ENCODE results near the gene TAF15.

TAF15 gene

DNA sequence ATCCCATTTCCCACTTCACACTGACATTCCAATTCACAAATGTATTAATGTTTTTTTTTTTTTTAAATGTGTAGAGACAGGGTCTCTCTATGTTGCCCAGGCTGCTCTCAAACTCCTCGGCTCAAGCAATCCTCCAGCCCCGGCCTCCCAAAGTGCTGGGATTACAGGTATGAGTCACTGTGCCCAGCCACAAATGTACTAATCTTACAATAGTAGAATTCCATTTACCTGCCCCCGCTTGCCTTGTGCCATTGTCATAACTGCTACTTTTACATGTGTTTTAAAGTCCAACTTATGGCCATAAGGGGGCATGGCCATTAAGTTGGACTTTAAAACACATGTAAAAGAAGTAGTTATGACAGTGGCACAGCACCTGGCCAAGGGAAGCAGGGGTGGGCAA, 18.4 kb upstream of the TAF15 start:
- H3K4me3 ChIP-seq (ENCODE audit: low read length), result no peak overlapping the region
- no peaks in the 10 kb centered on the region for H3K4me1 ChIP-seq (ENCODE audit: control insufficient read depth, low read depth, low read length)
- no peak overlapping the region for H3K27ac ChIP-seq (ENCODE audit: low read length)
- no peak overlapping the region for H3K9ac ChIP-seq (ENCODE audit: low read length)
- no peaks in the 10 kb centered on the region for H3K36me3 ChIP-seq (ENCODE audit: control insufficient read depth, low read depth, low read length)
- no peaks in the 10 kb centered on the region for H3K9me3 ChIP-seq (ENCODE audit: control insufficient read depth, low read depth, low read length)
- H3K27me3 ChIP-seq (ENCODE audit: control insufficient read depth, insufficient read depth, low read length), result peaks cover 48% of the 10 kb centered on the region

GRCh38 chr17:35791681-35792350, 17.5 kb upstream of the TAF15 start:
- no peaks in the 10 kb centered on the region for H3K4me1 ChIP-seq (ENCODE audit: control insufficient read depth, low read depth, low read length)
- H3K9me3 ChIP-seq (ENCODE audit: control insufficient read depth, low read depth, low read length), result no peaks in the 10 kb centered on the region
- no peak overlapping the region for H3K27ac ChIP-seq (ENCODE audit: low read length)
- H3K9ac ChIP-seq (ENCODE audit: low read length), result no peak overlapping the region
- peaks cover 57% of the 10 kb centered on the region for H3K27me3 ChIP-seq (ENCODE audit: control insufficient read depth, insufficient read depth, low read length)
- no peak overlapping the region for H3K4me3 ChIP-seq (ENCODE audit: low read length)
- no peaks in the 10 kb centered on the region for H3K36me3 ChIP-seq (ENCODE audit: control insufficient read depth, low read depth, low read length)

DNA sequence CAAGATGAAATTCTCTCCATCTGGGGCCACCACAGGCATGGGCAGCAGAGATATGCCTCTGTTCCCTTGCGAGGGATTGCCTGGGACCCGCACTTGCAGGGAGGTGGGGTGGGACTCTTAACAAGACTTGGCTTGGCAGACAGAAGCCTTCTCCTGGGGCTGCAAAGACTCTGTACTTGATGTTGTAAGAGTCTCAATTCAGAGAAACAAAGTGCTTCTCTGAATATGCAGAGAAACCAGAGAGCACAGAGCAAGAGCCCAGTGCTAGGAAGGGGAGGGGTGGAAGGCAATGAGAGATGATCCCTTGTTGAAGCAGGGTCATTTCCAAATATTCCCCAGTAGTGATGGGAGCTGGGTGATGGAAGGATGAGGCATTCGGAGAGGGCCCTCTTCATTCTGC, 16.0 kb upstream of the TAF15 start:
- H3K4me3 ChIP-seq (ENCODE audit: low read length), result no peak overlapping the region
- H3K9me3 ChIP-seq (ENCODE audit: control insufficient read depth, low read depth, low read length), result no peaks in the 10 kb centered on the region
- H3K27me3 ChIP-seq (ENCODE audit: control insufficient read depth, insufficient read depth, low read length), result peaks cover 72% of the 10 kb centered on the region
- no peak overlapping the region for H3K9ac ChIP-seq (ENCODE audit: low read length)
- no peak overlapping the region for H3K27ac ChIP-seq (ENCODE audit: low read length)
- H3K4me1 ChIP-seq (ENCODE audit: control insufficient read depth, low read depth, low read length), result no peaks in the 10 kb centered on the region
- no peaks in the 10 kb centered on the region for H3K36me3 ChIP-seq (ENCODE audit: control insufficient read depth, low read depth, low read length)

GRCh38 chr17:35795007-35795870, 14.0 kb upstream of the TAF15 start, which contains the start of gene MMP28:
TSS of gene MMP28 (minus strand) at chr17:35795641. CDS start at chr17:35795377, 264 bp downstream.
- Histone ChIP-seq H3K27ac (ENCODE audit: low read length) (no peak within 1 kb of the TSS), H3K4me3 (ENCODE audit: low read length) (peak within 1 kb of the TSS; percentile 54), H3K9me3 (ENCODE audit: control insufficient read depth, low read depth, low read length) (no peaks in the 10 kb centered on the region), H3K4me1 (ENCODE audit: control insufficient read depth, low read depth, low read length) (no peaks in the 10 kb centered on the region), H3K27me3 (ENCODE audit: control insufficient read depth, insufficient read depth, low read length) (peaks cover 75% of the 10 kb centered on the region), H3K36me3 (ENCODE audit: control insufficient read depth, low read depth, low read length) (no peaks in the 10 kb centered on the region), H3K9ac (ENCODE audit: low read length) (no peak within 1 kb of the TSS)

DNA sequence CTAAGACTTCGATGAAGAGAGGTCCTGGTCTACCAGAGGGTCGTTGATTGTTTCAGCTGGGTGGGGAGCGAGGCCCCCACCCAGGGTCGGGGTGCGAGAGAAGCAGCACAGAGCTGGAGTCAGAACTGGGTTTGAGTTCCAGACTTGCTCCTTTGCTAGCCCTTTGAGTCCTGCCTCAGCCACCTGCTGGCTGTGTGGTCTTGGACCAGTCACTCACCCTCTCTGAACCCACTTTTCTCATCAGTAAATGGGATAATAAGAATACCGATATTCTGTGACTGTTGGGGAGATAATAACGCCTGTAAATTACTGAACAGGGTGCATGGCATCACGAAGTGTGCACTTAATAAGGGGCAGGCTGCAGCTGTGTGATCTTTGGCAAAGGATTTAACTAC, 13.4 kb upstream of the TAF15 start:
- Histone ChIP-seq H3K9ac (ENCODE audit: low read length) (no peak overlapping the region), H3K4me1 (ENCODE audit: control insufficient read depth, low read depth, low read length) (no peaks in the 10 kb centered on the region), H3K9me3 (ENCODE audit: control insufficient read depth, low read depth, low read length) (no peaks in the 10 kb centered on the region)

GRCh38 chr17:35796942-35797341, 12.3 kb upstream of the TAF15 start:
- H3K4me1 ChIP-seq (ENCODE audit: control insufficient read depth, low read depth, low read length), result no peaks in the 10 kb centered on the region
- no peaks in the 10 kb centered on the region for H3K36me3 ChIP-seq (ENCODE audit: control insufficient read depth, low read depth, low read length)
- H3K27me3 ChIP-seq (ENCODE audit: control insufficient read depth, insufficient read depth, low read length), result peaks cover 67% of the 10 kb centered on the region

More for the DNA sequence above, 13.4 kb upstream of the TAF15 start:
- Histone ChIP-seq H3K4me3 (ENCODE audit: low read length) (peak overlapping the region; percentile 54), H3K27me3 (ENCODE audit: control insufficient read depth, insufficient read depth, low read length) (peaks cover 75% of the 10 kb centered on the region), H3K27ac (ENCODE audit: low read length) (no peak overlapping the region), H3K36me3 (ENCODE audit: control insufficient read depth, low read depth, low read length) (no peaks in the 10 kb centered on the region)

DNA sequence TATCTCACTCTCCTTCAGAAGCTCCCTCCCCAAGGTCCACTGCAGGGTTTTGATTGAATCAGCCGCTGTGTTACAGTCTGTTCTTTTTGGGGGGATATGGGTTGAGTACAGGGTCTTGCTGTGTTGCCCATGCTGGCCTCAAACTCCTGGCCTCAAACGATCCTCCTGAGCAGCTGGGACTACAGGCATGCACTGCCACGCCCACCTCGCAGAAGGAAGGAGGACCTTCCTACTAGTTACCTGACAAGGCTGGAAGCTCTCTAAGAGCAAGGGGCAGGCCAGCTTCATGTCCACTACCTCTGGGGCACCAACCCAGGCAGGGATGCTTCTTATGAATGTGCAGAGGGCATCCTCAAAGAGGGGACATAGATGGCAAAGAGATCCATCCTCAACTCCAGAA, 11.9 kb upstream of the TAF15 start:
- Histone ChIP-seq H3K27me3 (ENCODE audit: control insufficient read depth, insufficient read depth, low read length) (peaks cover 62% of the 10 kb centered on the region), H3K9me3 (ENCODE audit: control insufficient read depth, low read depth, low read length) (no peaks in the 10 kb centered on the region), H3K4me3 (ENCODE audit: low read length) (no peak overlapping the region), H3K36me3 (ENCODE audit: control insufficient read depth, low read depth, low read length) (no peaks in the 10 kb centered on the region), H3K9ac (ENCODE audit: low read length) (no peak overlapping the region), H3K4me1 (ENCODE audit: control insufficient read depth, low read depth, low read length) (no peaks in the 10 kb centered on the region), H3K27ac (ENCODE audit: low read length) (no peak overlapping the region)

More at GRCh38 chr17:35796942-35797341, 12.3 kb upstream of the TAF15 start:
- Histone ChIP-seq H3K27ac (ENCODE audit: low read length) (no peak overlapping the region), H3K9ac (ENCODE audit: low read length) (no peak overlapping the region), H3K4me3 (ENCODE audit: low read length) (no peak overlapping the region), H3K9me3 (ENCODE audit: control insufficient read depth, low read depth, low read length) (no peaks in the 10 kb centered on the region)

DNA sequence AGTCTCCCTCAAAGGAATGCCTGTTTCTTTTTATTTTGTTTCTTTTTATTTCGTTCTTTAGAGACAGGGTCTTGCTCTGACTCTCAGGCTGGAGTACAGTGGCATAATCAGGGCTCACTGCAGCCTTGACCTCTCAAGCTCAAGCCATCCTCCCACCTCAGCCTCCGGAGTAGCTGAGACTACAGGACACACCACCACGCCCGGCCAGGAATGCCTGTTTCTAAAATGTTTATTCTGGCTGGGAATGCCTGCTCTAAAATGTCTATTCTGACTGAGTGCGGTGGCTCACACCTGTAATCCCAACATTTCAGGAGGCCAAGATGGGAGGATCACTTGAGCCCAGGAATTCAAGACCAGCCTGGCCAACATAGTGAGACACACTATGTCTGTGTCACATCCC, 11.4 kb upstream of the TAF15 start:
- Histone ChIP-seq H3K4me3 (ENCODE audit: low read length) (no peak overlapping the region), H3K9ac (ENCODE audit: low read length) (no peak overlapping the region), H3K36me3 (ENCODE audit: control insufficient read depth, low read depth, low read length) (no peaks in the 10 kb centered on the region), H3K9me3 (ENCODE audit: control insufficient read depth, low read depth, low read length) (no peaks in the 10 kb centered on the region), H3K27me3 (ENCODE audit: control insufficient read depth, insufficient read depth, low read length) (peaks cover 57% of the 10 kb centered on the region), H3K4me1 (ENCODE audit: control insufficient read depth, low read depth, low read length) (no peaks in the 10 kb centered on the region), H3K27ac (ENCODE audit: low read length) (no peak overlapping the region)

DNA sequence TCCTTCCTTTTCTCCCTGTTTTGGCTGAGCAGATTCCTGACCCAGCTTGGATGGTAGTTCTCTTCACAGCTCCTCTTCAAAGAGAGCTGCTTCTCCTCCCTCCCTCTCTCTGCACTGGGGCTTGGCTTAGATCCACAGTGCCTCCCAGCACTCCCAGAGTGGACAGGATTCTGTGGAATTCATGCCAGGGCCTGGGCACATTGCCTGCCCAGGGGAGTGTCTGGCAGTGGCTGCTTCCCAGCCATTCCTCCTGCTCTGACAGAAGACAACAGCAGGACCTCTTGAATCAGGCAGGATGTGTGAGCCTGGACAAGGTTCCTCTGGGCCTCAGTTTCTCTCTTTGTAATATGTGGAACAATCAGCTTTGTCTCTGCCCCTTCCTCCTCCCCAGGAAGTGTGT, 9.3 kb upstream of the TAF15 start:
- no peaks in the 10 kb centered on the region for H3K9me3 ChIP-seq (ENCODE audit: control insufficient read depth, low read depth, low read length)
- no peak overlapping the region for H3K9ac ChIP-seq (ENCODE audit: low read length)
- H3K4me1 ChIP-seq (ENCODE audit: control insufficient read depth, low read depth, low read length), result no peaks in the 10 kb centered on the region
- H3K4me3 ChIP-seq (ENCODE audit: low read length), result no peak overlapping the region
- H3K36me3 ChIP-seq (ENCODE audit: control insufficient read depth, low read depth, low read length), result no peaks in the 10 kb centered on the region
- no peak overlapping the region for H3K27ac ChIP-seq (ENCODE audit: low read length)
- peaks cover 37% of the 10 kb centered on the region for H3K27me3 ChIP-seq (ENCODE audit: control insufficient read depth, insufficient read depth, low read length)

- H3K36me3 ChIP-seq (ENCODE audit: control insufficient read depth, low read depth, low read length), result no peaks in the 10 kb centered on the region
- H3K27ac ChIP-seq (ENCODE audit: low read length), result no peak overlapping the region
- no peak overlapping the region for H3K4me3 ChIP-seq (ENCODE audit: low read length)
- no peaks in the 10 kb centered on the region for H3K9me3 ChIP-seq (ENCODE audit: control insufficient read depth, low read depth, low read length)
- H3K4me1 ChIP-seq (ENCODE audit: control insufficient read depth, low read depth, low read length), result no peaks in the 10 kb centered on the region
- H3K9ac ChIP-seq (ENCODE audit: low read length), result no peak overlapping the region
- peaks cover 19% of the 10 kb centered on the region for H3K27me3 ChIP-seq (ENCODE audit: control insufficient read depth, insufficient read depth, low read length)
Measured at GRCh38 chr17:35801583-35802224, 7.6 kb upstream of the TAF15 start.

GRCh38 chr17:35804658-35805192, 4.6 kb upstream of the TAF15 start:
- Histone ChIP-seq H3K4me1 (ENCODE audit: control insufficient read depth, low read depth, low read length) (peaks cover 6% of the 10 kb centered on the region), H3K36me3 (ENCODE audit: control insufficient read depth, low read depth, low read length) (no peaks in the 10 kb centered on the region), H3K9me3 (ENCODE audit: control insufficient read depth, low read depth, low read length) (no peaks in the 10 kb centered on the region), H3K9ac (ENCODE audit: low read length) (no peak overlapping the region), H3K4me3 (ENCODE audit: low read length) (no peak overlapping the region), H3K27ac (ENCODE audit: low read length) (no peak overlapping the region), H3K27me3 (ENCODE audit: control insufficient read depth, insufficient read depth, low read length) (no peaks in the 10 kb centered on the region)

Data from iPS-18a (cell line).